Measurements from ENCODE around the gene HSCB.

Gene HSCB

GRCh38 chr22:28703436-28703835, 38.4 kb upstream of the HSCB start:
- no peak overlapping the region for H3K4me2 ChIP-seq (ENCODE audit: low read length)
- H3K36me3 ChIP-seq (ENCODE audit: insufficient read depth, low read length): peaks cover 36% of the 10 kb centered on the region
- H3K27ac ChIP-seq (ENCODE audit: low read depth, low read length, poor library complexity, severe bottlenecking): no peak overlapping the region

GRCh38 chr22:28706845-28707244, 35.0 kb upstream of the HSCB start:
- peaks cover 52% of the 10 kb centered on the region for H3K36me3 ChIP-seq (ENCODE audit: insufficient read depth, low read length)
- H2AFZ ChIP-seq (ENCODE audit: low read length): no peak overlapping the region
- no peaks in the 10 kb centered on the region for H3K79me2 ChIP-seq (ENCODE audit: insufficient read depth, low read length)
- no peaks in the 10 kb centered on the region for H3K27me3 ChIP-seq (ENCODE audit: insufficient read depth, low read length)
- peaks cover 14% of the 10 kb centered on the region for H3K4me1 ChIP-seq (ENCODE audit: insufficient read depth, low read length, severe bottlenecking)
- TF ChIP-seq CTCF (IDR thresholded peaks at IDR 0.05; ENCODE audit: low read length): no peak
- no peak for TF ChIP-seq EZH2 (IDR thresholded peaks at IDR 0.05; ENCODE audit: borderline replicate concordance, low read length)
- peak overlapping the region; percentile 22 for H3K27ac ChIP-seq (ENCODE audit: low read depth, low read length, poor library complexity, severe bottlenecking)
- no peak overlapping the region for H3K9ac ChIP-seq (ENCODE audit: low read length)
- no peaks in the 10 kb centered on the region for H4K20me1 ChIP-seq (ENCODE audit: insufficient read depth, low read length)
- H3K9me3 ChIP-seq (ENCODE audit: low read length): no peaks in the 10 kb centered on the region
- H3F3A ChIP-seq (ENCODE audit: insufficient read depth, low read length): no peaks in the 10 kb centered on the region
- no peak overlapping the region; the same call in 1 of the 2 replicates for H3K4me2 ChIP-seq (ENCODE audit: low read length)
- H3K4me3 ChIP-seq (ENCODE audit: low read depth, low read length, poor library complexity, severe bottlenecking): no peak overlapping the region
- no peaks in the 10 kb centered on the region for H3K9me2 ChIP-seq (ENCODE audit: low read depth, low read length)

More at GRCh38 chr22:28703436-28703835, 38.4 kb upstream of the HSCB start:
- Histone ChIP-seq H2AFZ (ENCODE audit: low read length) (no peak overlapping the region), H3K9me3 (ENCODE audit: low read length) (no peaks in the 10 kb centered on the region), H3K9ac (ENCODE audit: low read length) (no peak overlapping the region), H3K27me3 (ENCODE audit: insufficient read depth, low read length) (no peaks in the 10 kb centered on the region), H3K4me1 (ENCODE audit: insufficient read depth, low read length, severe bottlenecking) (peaks cover 14% of the 10 kb centered on the region), H3K4me3 (ENCODE audit: low read depth, low read length, poor library complexity, severe bottlenecking) (no peak overlapping the region), H3K79me2 (ENCODE audit: insufficient read depth, low read length) (no peaks in the 10 kb centered on the region), H3K9me2 (ENCODE audit: low read depth, low read length) (no peaks in the 10 kb centered on the region), H4K20me1 (ENCODE audit: insufficient read depth, low read length) (no peaks in the 10 kb centered on the region), H3F3A (ENCODE audit: insufficient read depth, low read length) (no peaks in the 10 kb centered on the region)
- TF ChIP-seq CTCF (IDR thresholded peaks at IDR 0.05; ENCODE audit: low read length) (no peak), EZH2 (IDR thresholded peaks at IDR 0.05; ENCODE audit: borderline replicate concordance, low read length) (no peak)

- no peaks in the 10 kb centered on the region for H3K27me3 ChIP-seq (ENCODE audit: insufficient read depth, low read length)
- H3K27ac ChIP-seq (ENCODE audit: low read depth, low read length, poor library complexity, severe bottlenecking): no peak overlapping the region
These were observed 31.7 kb upstream of the HSCB start for GRCh38 chr22:28710107-28710506.

GRCh38 chr22:28710576-28711191, 31.2 kb upstream of the HSCB start:
- H3K4me3 ChIP-seq (ENCODE audit: low read depth, low read length, poor library complexity, severe bottlenecking): no peak overlapping the region

More at GRCh38 chr22:28710107-28710506, 31.7 kb upstream of the HSCB start:
- no peak overlapping the region for H3K4me3 ChIP-seq (ENCODE audit: low read depth, low read length, poor library complexity, severe bottlenecking)
- no peak for TF ChIP-seq EZH2 (IDR thresholded peaks at IDR 0.05; ENCODE audit: borderline replicate concordance, low read length)
- H4K20me1 ChIP-seq (ENCODE audit: insufficient read depth, low read length): no peaks in the 10 kb centered on the region
- no peak overlapping the region for H2AFZ ChIP-seq (ENCODE audit: low read length)
- H3K9me2 ChIP-seq (ENCODE audit: low read depth, low read length): no peaks in the 10 kb centered on the region
- peaks cover 43% of the 10 kb centered on the region; the same call in 1 of the 2 replicates for H3K36me3 ChIP-seq (ENCODE audit: insufficient read depth, low read length)
- H3K9me3 ChIP-seq (ENCODE audit: low read length): no peaks in the 10 kb centered on the region
- no peaks in the 10 kb centered on the region for H3F3A ChIP-seq (ENCODE audit: insufficient read depth, low read length)
- no peaks in the 10 kb centered on the region for H3K79me2 ChIP-seq (ENCODE audit: insufficient read depth, low read length)
- peaks cover 10% of the 10 kb centered on the region for H3K4me1 ChIP-seq (ENCODE audit: insufficient read depth, low read length, severe bottlenecking)
- no peak overlapping the region for H3K9ac ChIP-seq (ENCODE audit: low read length)
- H3K4me2 ChIP-seq (ENCODE audit: low read length): no peak overlapping the region

More at GRCh38 chr22:28710576-28711191, 31.2 kb upstream of the HSCB start:
- Histone ChIP-seq H3K79me2 (ENCODE audit: insufficient read depth, low read length) (no peaks in the 10 kb centered on the region), H3K27me3 (ENCODE audit: insufficient read depth, low read length) (no peaks in the 10 kb centered on the region), H3K4me2 (ENCODE audit: low read length) (no peak overlapping the region), H2AFZ (ENCODE audit: low read length) (no peak overlapping the region), H3K9me2 (ENCODE audit: low read depth, low read length) (no peaks in the 10 kb centered on the region), H4K20me1 (ENCODE audit: insufficient read depth, low read length) (no peaks in the 10 kb centered on the region), H3K4me1 (ENCODE audit: insufficient read depth, low read length, severe bottlenecking) (peaks cover 10% of the 10 kb centered on the region), H3K9ac (ENCODE audit: low read length) (no peak overlapping the region), H3F3A (ENCODE audit: insufficient read depth, low read length) (no peaks in the 10 kb centered on the region), H3K9me3 (ENCODE audit: low read length) (no peaks in the 10 kb centered on the region), H3K27ac (ENCODE audit: low read depth, low read length, poor library complexity, severe bottlenecking) (no peak overlapping the region), H3K36me3 (ENCODE audit: insufficient read depth, low read length) (peaks cover 43% of the 10 kb centered on the region; the same call in 1 of the 2 replicates)
- TF ChIP-seq EZH2 (IDR thresholded peaks at IDR 0.05; ENCODE audit: borderline replicate concordance, low read length) (no peak), CTCF (IDR thresholded peaks at IDR 0.05; ENCODE audit: low read length) (no peak)
